HG03457 (cell line): ENCODE data around the gene ACP7.
"Not testable (repeated sequence)": the region's sequence is repeated elsewhere in the genome, so short reads cannot be mapped to it uniquely, and the experiment has no call there.

ENCODE experiments used
- ATAC-seq: cut with Tn5 transposase; IDR thresholded peaks from one replicate; pipeline ENCODE4 v1.9.1; 2021; ENCODE audit warnings: moderate number of reproducible peaks; ENCODE audit not compliant: unreplicated experiment

ACP7 gene, protein sequence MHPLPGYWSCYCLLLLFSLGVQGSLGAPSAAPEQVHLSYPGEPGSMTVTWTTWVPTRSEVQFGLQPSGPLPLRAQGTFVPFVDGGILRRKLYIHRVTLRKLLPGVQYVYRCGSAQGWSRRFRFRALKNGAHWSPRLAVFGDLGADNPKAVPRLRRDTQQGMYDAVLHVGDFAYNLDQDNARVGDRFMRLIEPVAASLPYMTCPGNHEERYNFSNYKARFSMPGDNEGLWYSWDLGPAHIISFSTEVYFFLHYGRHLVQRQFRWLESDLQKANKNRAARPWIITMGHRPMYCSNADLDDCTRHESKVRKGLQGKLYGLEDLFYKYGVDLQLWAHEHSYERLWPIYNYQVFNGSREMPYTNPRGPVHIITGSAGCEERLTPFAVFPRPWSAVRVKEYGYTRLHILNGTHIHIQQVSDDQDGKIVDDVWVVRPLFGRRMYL

DNA sequence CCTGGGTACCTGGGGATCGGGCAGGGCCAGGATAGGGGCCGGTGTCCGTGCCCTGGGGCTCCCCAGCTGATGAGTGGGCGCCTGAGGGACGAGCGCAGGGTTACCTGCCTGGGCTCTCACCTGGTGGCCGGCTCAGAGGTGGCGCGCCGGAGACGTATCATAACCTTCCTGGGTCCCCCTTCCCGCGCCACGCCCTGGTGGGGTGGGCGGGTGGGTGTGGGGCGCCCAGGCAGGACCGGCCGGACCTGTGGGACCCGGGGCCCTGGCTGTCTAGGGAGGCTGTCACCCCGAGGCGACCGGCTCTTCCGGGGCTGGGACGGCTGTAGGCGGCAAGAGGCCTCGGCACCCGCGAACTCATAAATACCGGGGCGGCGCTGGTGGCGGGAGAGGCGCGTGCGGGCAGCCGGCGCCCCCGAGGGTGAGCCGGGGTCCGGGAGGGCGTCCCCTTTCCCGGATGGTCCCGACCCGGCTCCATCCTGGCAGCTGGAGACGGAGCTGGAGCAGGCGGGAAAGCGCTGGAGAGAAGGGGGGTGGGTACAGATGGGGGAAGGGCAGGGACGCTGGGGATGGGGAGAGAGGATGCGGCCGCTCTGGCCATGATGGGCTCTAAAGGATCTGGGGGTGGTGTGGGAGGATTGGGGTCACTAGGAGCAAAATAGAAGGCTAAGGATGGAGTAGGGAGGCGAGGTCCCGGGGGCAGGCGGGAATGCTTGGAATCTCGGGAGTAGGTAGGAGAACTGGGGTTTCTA is at the start of gene ACP7:
ACP7 (plus strand) TSS at position 386 of the 749 bp plus-strand sequence. CDS start 902 bp downstream, outside the sequence.
- ATAC-seq = no peak

DNA sequence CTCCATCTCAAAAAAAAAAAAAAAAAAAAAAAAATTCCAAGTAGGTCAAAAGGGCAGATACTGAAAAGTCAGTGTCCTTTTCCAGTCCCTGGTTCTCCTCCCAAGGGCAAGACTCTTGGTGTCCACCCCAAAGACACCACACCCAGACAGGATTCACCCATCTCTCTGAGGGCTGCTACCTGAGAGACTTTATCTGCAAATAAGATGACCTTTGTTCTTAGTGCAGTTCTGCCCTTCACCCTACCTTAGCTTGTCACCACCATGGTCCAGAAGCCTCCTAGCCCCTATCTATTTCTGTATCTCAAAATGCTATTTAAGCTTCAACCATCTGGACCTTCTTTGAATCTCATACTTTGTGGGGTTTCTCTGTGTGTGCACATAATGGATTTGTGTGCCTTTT is 47.6 kb upstream of the ACP7 start:
- no peak for ATAC-seq

DNA sequence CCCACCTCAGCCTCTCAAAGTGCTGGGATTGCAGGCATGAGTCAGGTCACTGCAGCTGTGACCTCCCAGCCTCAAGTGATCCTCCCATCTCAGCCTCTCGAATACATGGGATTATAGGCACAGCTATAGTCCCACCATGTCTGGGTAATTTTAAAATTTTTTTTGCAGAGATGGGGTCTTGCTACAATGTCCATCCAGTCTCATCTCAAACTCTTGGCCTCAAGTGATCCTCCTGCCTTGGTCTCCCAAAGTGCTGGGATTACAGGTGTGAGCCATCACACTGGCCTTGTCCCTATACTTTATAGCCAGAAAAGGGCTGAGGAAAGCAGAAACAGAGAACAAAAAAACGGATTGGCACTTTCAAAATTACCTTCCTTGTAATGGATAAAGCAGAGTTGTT is 47.0 kb upstream of the ACP7 start:
- no peak for ATAC-seq

DNA sequence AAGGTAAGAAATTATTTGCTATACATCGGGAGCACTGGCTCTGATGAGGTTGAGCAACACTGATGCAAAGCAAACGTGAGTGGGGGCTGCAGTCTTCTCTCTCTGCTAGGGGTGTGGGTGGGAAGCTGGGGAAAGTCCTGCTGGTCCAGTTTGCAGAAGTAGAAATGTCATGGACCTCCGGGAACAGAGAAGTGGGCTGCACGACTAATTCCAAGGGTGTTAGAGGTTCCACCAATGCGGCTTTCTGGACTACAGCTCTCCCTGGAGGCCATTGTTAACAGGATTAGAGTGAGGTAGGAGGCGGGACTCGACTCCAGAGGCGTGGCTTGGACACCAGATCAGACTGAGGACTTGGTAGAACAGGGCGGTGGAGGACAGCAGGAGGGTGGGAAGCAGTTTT is 46.1 kb upstream of the ACP7 start:
- no peak for ATAC-seq

DNA sequence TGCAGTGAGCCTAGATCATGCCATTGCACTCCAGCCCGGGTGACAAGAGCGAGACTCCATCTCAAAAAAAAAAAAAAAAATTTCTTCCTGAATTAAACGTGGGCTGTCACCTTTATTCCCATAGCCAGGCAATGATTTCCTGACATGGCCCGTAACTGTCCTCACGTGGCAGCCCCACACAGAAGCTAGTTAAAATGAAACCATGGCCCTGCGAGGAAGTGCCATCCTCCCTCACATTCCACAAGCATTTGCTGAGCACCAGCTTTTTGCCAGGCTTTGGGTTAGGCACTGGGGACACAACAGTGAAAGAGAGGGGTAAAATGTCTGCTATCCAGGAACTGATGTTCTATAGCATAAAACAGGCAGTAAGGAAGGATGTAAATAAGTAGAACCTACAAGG is 38.7 kb upstream of the ACP7 start:
- no peak for ATAC-seq

DNA sequence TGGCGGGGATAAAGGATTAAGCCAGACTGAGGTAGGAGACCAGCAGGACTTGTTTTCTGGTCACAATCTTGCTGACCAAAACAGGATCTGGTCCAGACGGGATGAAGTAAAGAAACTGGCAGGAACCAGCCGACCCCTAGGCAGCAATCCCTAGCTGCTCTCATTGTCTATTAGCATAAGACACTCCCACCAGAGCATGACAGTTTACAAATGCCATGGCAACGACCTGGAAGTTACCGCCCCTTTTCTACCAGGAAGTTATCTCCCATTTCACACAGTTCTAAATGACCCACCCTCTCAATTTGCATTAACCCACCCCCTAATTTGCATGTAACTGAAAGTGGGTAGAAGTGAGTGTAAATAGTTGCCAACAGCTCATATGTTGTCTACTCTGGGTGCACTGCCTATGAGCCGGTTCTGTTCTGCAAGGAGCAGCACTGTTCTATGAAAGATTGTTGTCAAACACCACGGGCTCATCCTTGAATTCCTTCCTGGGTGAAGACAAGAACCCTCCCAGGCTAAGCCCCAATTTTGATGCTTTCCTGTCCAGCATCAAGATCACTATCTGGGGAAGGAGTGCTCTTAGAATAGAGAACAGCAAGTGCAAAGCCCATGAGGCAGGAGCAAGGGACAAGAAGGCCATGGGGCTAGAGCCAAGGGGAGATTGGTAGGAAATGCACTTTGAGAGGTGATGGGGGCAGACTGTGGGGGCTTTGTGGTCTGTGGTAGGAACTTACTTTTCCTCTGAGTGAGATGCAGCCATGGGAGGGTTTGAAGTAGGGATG is 37.9 kb upstream of the ACP7 start:
- no peak for ATAC-seq

DNA sequence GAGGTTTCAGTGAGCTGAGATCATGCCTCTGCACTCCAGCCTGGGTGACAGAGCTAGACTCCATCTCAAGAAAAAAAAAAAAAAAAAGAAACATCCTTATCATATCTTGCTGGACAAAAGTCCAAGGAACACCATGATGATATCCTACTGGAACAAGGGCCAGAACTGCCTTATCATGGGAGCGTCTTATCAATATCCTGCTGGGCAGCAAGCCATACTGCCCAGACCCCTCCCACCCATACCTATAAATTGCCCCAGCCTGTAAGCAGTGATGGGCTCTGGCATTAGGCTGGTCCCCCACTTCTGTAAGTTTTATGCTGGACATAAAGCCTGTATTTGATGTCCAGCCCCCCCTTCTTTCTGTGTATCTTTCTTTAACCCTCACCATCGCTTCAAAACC is 37.1 kb upstream of the ACP7 start:
- ATAC-seq = no peak

DNA sequence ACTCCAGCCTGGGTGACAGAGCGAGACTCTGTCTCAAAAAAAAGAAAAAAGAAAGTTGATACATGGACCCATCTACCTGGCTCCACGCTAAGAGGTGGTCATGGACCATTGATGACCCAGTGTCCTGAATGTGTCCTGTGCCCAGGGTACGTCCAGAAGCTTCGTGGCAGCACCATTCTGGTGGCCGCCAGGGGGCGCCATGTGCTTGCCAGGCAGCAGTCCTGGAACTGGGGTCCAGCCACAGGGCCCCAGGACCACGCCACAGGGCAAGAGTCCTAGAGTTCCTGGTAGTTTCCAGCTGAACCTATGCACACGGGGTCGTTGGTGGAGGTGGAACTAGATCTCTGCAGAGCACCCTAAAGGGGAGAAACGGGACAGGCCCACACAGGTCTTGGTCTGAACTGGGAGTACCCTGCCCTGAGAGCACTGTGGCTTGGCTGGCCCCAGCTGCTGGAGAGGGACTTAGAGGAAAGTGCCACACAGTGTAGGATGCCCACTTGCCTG is 31.9 kb upstream of the ACP7 start:
- ATAC-seq = no peak

DNA sequence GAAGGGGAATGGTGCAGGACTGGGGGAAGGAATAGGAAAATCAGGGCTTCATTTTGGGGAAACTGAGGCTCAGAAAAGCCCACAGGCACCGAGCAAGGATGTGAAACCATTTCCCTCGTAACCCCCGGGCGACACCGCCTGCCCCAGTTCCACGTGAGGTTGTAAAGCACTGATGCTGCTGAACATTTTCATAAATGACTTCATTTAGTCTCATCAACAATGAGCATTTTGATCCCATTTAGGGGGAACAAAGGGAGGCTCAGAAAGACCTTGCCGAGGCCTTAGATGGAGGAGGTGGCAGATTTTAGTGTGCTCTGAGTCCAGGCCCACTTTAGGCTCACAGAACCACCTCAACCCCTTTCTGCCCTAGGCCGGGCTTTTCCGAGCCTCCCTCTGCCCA is 31.3 kb upstream of the ACP7 start:
- no peak for ATAC-seq

DNA sequence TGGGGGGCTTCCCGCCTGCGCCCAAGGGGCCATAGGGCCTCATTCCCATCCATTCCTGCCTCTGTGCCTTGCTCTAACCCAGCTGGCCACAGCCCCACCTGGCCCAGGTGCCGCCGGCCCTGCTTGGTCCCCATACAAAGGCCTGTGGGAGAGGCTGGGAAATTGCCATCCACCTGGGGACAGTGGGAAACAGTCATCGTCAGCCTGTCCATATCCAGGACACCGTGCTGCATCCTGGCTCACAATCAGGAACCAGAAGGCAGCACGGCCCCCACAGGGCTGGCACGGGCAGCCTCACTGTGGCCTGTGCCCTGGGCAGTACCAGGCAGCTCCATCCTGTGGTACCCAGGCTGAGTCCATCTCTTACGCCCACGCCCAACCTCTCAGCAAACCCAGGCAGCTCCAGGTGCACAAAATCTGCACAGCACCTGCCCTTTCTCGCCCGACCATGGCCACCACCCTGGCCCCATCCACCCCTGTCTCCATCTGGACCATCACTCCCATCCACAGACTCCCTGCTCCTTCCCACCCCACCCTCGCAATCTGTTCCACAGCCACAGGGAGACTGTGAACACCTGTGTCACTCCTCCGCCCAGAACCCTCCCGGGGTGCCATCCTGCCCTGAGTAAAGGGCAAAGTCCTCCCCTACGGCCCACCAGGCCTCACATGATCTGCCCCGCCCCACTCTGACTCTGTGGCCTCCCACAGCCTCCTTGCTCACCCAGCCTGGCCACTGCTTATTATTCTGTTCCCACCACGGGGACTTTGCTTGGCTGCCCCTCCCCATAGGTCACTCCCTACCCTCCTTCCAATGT is 30.7 kb upstream of the ACP7 start:
- ATAC-seq = no peak

DNA sequence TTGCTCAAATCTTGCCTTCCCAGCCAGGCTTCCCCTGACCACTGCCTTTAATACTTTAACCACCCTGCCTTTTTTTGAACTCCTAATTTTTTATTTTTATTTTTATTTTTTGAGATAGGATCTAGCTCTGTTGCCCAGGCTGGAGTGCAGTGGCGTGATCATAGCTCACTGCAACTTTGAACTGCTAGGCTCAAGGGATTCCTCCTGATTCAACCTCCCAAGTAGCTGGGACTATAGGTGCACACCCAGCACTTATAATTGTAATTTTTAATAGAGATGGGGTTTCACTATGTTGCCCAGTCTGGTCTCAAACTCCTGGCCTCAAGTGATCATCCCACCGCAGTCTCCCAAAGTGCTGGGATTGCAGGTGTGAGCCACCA is 30.1 kb upstream of the ACP7 start:
- no peak for ATAC-seq

DNA sequence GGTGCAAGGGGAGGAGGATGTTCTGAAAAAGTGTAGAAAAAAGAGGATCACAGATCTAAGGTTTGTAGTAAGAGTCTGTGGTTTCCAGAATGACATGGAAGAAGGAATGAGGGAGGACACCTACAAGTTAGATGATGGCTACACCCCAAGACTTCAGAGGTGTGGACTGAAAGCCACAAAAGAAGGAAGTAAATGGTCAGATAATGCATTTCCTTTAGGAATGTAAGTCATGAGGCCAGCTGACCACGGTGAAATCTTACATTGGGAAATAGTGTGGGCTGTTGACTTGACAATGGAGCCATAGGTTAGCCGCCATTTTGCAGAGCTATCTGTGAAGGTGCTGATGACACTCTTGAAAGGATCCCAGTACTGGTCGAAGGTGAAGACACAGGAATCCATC is 26.6 kb upstream of the ACP7 start:
- no peak for ATAC-seq

DNA sequence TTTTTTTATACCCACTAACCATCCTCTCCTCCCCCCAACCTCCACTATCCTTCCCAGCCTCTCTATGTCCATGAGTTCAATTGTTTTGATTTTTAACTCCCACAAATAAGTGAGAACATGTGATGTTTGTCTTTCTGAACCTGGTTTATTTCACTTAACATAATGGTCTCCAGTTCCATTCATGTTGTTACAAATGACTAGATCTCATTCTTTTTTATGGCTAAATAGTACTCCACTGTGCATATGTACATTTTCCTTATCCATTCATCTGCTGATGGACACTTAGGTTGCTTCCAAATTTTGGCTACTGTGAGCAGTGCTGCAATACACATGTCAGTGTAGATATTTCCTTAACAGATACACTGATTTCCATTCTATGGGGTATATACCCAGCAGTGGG is 24.9 kb upstream of the ACP7 start:
- no peak for ATAC-seq

DNA sequence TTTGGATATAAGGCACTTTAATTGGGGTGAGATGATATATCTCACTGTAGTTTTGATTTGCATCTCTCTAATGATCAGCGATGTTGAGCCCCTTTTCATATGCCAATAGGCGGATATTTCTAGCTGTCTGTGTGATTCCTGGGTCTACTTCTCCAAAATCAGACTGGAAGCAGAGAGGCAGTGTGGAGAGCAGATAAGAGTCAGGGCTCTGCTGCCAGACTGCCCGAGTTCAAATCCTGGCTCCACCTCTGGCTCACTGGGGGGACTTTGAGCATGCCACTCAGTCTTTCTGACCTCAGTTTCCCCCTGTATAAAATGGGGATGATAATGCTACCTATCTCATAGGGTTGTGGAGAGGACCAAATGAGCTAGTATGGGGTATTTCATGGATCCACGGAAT is 24.0 kb upstream of the ACP7 start:
- ATAC-seq = no peak

DNA sequence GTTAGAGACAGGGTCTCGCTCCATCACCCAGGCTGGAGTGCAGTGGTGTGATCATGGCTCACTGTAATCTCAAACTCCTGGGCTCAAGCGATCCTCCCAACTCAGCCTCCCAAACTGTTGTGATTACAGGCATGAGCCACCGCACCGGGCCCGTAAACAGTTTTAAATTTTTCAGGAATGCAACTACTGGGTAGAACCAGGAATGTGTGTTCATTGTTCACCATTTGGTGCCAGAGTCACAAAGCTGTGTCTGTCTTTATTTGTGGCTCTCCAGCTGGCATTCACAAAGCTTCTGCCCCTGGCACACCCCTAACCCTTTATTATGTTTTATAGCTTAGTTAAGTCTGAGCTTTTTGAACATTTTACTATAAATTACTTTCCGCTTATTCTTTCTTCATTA is 19.8 kb upstream of the ACP7 start:
- no peak for ATAC-seq

DNA sequence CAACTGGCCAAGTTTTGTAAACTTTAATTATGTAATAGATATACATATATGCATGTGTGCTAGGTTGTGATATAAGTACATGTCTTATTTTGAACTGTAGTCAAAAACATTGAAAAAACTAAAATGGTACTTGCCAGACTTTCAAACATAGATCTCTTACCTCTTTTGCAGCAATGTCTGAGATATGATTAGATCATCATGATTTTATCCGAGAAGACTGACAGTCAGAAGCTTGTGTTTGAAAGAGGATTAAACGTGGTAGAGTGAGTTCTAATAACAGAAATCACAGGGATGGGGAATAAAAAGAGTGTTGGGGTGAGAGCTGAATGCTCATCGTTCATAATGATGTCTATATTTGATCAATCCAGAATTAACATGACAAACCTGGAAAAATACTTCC is 18.2 kb upstream of the ACP7 start:
- ATAC-seq = no peak

DNA sequence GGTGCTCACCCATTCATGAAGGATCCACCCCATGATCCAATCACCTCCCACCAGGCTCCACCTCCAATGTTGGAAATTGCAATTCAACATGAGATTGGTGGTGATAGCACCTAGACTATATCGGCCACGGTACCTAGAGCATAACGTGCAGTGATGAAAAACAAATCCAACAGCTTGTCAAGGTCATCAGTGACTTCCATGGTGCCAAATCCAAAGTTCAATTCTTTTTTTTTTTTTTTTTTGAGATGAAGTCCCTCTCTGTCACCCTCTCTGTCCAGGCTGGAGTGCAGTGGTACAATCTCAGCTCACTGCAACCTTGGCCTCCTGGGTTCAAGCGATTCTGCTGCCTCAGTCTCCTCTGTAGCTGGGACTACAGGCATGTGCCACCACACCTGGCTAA is 17.1 kb upstream of the ACP7 start:
- ATAC-seq = no peak

DNA sequence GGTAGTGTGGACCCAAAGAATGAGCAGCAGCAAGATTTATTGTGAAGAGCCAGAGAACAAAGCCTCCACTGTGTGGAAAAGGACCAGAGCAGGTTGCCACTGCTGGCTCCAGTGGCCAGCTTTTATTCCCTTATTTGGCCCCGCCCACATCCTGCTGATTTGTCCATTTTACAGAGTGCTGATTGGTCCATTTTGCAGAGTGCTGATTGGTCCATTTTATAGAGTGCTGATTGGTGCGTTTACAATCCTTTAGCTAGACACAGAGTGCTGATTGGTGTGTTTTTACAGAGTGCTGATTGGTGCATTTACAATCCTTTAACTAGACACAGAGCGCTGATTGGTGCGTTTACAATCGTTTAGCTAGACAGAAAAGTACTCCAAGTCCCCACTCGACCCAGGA is 15.9 kb upstream of the ACP7 start:
- not testable (repeated sequence) for ATAC-seq

DNA sequence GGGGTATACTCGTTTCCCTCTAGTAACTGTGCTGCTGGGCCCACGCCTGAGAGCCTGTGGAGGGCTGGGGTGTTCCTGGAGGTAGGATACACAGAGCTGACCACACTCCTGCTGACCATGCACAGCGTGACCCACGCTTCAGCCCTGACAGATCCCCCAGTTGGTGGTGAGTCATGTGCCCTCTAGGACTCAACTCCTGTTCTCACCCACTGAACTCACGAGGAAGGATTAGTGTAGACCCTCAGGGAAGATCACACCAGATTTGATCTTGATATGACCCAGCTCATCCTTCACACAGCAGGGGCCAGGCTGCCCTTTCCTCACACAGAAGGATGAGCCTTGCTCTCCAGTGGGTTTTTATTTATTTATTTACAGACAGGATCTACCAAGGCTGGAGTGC is 13.3 kb upstream of the ACP7 start:
- no peak for ATAC-seq

DNA sequence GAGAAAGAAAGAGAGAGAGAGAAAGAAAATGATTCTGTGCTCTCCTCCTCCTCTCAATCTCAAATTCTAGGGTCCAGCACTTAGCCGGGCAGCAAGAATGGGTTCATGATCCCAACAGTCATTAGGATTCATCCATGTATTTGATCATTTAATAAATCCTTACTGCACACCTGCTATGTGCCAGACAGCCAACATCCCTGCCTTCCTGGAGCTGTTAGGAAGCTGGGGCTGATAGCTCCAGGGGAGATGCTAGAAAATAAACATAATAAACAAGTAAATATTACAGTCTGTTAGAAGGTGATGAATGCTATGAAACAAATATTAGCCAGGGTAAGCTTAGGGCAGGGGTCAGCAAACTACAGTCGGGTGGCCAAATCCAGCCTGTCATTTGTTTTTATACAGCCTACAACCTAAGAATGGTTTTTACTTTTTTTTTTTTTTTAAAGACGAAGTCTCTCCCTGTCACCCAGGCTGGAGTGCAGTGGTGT is 9.9 kb upstream of the ACP7 start:
- no peak for ATAC-seq
